ENCODE measurements around the gene CD200.

- TF ChIP-seq TAF1 (IDR thresholded peaks at IDR 0.05; ENCODE audit: borderline replicate concordance, low read depth, low read length) (no peak), POLR2AphosphoS5 (IDR thresholded peaks at IDR 0.05; ENCODE audit: low read depth, low read length) (no peak), POLR2A (IDR thresholded peaks at IDR 0.05; ENCODE audit: low read depth, low read length) (no peak)
Observed at GRCh38 chr3:112341386-112341785, 8.4 kb downstream of the CD200 start.
